HG03439 (cell line): ENCODE data around the gene KAT2A.

Experiments used
- ATAC-seq: cut with Tn5 transposase; IDR thresholded peaks from one replicate; pipeline ENCODE4 v1.9.1; 2021; ENCODE audit warnings: mild to moderate bottlenecking, moderate library complexity; ENCODE audit not compliant: unreplicated experiment

Gene KAT2A

DNA sequence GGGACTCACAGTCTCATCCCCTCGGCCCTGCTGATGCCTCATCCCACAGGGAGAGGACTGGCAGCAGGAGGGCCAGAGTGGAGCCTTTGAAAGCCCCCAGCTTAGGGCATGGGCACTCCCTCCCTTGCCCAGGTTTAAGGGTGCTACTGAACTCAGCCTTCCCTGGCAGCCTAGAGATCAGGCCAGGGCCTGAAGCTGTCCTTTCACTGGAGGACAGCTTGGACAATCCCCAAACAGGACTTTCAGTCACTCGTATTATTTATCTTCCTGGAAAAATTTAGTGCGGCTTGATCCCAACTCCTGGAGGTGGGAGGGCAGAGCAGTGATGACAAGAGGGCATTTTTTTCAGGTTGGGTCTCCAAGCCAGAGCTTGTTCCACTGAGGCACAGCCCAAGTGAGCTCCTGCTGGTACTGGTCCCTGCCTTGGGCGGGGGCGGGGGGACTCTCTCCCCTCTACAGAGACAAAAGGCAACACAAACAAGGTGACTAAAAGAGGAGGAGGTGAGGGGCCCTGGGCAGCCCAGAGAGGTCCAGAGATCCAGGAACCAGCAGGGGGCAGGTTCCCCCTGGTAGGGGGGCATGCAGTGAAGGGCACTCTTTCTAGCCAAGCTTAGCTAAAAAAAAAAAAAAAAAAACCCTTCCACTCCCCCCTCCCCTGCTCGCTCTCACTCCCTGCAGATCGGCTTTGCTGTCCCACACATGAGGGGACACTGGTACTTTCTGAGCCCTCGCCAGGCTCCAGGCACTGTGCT is 24.6 kb downstream of the KAT2A start:
- no peak for ATAC-seq

DNA sequence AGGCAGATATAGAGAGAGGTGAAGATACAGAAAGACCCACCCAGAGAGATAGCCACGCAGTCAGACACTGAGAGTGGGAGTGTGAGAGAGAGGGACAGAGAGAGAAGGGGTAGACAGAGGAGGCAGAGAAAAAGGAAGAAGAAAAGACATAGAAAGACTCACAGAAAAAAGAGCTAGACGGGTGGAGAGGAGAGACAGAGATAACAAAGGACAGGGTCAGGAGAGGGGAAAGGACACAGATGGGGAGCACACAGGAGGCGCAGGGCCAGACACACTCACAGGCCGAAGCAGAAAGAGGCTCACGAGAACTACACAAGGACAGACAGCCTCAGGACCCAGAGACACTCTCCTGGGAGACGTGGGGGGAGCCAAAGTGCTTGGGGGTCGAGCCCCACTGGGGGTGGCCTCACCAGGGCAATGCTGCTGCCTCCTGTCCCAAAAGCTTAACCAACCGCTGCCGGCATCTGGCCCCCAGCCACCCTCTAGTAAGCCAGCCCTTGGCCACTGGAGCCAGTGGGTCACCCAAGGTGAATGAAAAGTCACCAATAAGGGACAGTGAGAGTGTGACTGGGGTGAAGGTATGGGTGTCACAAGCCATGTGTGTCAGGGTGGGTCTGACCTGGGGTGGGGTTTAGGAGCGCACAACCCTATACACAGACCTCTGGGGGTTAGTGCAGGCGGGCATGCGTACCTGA is 26.6 kb downstream of the KAT2A start:
- ATAC-seq = no peak

DNA sequence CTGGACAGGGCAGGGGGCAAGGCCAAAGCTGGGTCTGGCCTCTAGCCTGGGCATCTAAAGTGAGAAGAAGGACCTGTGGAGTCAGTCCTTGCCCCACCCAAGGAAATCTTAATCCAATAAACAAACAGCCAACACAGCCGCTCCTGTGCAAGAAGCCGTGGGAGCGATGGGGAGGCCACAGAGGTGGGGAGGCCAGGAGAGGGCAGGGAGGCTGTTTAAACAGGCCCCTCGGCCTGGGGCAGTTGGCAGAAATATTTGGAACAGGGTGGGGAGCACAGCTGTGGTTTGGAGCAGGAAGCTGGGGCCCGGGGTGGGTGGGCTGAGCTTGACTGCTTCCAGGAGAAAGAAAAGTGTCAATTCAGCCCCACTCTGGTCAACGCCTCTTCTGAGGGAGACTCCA is 28.2 kb downstream of the KAT2A start:
- ATAC-seq = no peak

DNA sequence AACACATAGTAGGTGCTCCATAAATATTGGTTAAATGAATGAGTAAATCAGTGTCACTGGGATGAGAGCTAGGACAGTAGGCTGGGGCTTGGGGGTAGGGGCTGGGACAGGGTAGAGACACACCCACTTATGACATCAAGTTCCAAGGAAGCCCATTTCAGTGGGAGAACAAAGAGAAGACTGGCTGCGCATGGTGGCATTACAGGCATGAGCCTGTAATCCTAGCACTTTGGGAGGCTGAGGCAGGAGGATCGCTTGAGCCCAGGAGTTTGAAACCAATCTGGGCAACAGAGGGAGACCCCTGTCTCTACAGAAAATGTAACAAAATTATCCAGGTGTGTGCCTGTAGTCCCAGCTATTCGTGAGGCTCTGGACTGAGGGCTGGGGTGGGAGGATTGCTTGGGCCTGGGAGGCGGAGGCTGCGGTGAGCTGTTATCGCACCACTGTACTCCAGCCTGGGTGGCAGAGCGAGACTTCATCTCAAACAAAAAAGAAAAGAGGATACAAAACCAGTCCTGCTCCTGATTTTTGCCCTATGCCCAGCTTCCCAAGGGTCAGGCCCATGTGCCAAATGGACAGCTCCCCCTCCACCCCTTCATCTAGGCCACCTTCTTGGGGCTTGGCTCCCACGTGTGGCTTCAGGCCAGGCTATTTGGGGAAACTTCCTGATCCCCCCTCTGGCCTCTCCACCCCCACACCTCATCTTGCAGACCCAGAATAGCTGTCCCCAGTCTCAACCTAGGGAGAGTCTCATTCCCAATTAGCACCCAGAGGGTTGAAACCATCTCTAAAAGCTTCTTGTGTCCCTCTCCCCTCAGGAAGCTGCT is 30.0 kb downstream of the KAT2A start:
- ATAC-seq = no peak

DNA sequence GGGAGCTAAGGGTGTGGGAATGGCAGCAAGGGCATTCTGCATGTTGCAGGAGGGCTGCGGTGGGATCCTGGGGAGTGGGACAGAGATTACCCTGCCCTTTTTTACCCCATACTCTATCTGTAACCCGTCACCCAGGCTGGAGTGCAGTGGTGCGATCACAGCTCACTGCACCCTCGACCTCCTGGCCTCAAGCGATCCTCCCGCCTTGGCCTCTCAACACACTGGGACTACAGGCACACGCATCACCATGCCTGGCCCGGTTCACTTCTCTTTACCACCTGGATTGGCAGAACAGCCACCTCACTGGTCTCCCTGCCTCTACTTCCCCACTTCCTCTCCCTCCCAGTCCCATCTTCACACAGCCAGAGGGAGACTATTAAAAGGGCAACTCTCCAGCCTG is 32.4 kb downstream of the KAT2A start:
- ATAC-seq = no peak

DNA sequence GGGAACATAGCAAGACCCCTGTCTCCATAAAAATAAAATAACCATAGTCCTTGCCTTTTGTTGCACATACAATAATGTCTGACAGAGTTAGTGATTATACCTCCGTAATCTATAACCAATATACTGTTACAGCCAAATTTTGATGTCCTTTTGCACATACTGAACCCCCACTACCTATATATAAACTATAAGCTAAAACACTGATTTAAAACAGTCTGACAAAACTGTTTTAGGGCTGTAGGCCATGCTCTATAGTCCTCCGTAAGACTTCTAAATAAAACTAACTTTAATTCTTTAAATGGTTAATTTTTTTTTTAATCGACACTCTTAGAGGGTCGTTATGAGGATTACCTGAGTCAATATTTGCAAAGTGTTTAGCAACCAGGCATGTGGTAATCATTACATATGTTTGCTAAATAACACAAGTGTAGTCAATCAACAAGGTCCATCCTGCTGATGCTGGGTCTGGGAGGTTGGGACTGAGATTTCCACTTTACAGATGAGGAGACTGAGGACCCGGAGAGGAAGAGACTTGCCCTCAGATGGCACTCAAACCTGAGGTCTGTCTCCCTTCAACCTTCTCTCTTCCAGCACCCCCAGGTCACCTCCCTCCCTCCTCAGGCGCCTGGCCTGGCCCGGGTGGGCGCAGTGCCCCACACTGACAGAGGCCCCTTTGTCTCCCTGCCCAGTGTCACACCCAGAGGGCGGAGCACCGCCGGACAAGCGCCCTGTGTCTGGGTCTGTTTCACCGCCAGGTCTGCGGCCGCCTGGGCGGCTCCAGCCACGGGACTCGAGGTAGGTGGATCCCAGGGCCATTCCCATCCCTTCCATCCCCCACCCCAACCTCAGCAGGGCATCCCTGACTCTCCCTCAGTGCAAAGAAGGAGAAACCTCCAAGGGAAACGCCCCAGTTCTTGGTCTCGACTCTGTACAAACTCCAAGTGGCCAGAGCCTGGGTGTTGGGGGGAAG is 33.1 kb downstream of the KAT2A start:
- ATAC-seq = no peak

DNA sequence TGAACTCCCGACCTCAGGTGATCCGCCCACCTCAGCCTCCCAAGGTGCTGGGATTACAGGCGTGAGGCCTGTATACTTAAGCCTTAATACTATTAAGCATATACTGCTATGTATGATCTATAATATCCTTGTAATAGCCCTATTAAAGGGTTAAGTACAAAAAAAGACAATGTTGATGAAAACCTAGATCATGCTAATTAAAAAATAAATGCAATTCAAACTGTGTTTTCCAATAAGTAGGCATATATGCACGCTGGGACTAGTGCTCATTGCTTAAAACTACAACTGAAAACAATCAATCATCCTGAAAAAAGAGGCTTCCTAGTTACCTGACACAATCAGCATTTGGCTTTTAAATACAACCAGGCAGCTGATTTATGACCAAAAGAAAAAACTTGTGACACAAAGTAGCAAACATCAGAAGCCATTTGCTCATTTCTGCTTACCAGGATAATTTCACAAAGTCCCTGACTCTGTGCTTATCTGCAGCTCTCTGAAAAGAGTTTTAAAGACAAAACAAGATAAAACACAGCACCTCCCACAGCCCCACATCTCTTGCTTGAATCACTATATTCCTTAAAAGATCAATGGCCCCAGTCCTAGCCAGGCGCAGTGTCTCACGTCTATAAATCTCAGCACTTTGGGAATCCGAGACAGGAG is 34.0 kb downstream of the KAT2A start:
- ATAC-seq = no peak

DNA sequence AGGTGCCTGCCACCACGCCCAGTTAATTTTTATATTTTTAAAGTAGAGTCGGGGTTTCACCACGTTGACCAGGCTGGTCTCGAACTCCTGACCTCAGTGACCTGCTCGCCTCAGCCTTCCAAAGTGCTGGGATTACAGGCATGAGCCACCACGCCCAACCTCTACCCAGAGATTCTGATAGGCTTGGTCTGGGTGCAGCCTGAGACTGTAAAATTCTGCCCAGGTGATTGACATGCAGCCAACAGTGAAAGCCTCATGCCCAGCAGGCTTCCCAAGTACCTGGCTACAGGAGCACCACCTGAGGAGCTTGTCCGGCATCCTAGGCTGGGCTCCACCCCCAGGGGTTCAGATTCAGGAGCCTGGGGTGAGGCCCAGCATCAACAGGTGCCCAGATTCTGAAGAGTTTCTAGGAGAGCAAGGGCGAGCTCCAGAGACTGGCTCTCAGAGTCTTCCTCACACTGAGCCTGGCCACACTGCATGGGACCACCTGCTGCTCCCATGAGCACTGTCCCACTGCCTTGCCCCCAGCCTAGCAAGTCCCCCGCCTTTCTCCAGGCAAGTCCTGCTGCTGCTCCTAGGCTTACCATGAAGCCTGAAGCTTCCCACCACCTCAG is 39.5 kb downstream of the KAT2A start:
- no peak for ATAC-seq

DNA sequence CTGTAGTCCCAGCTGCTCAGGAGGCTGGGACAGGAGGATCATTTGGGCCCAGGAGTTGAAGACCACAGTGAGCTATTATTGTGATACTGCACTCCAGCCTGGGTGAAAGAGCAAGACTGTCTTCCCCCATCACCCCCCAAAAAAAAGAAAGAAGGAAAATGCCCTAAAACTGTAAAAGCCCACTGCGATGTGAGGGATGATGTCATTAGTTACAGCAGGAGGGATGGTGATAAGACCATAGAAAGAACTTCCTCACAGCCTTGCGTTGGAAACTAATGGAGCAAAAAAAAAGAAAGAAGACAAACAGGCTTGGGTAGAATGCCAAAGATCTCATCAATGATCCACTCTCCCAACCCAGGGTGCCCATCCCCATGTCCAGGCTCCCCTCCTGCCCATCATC is 41.6 kb downstream of the KAT2A start:
- no peak for ATAC-seq

DNA sequence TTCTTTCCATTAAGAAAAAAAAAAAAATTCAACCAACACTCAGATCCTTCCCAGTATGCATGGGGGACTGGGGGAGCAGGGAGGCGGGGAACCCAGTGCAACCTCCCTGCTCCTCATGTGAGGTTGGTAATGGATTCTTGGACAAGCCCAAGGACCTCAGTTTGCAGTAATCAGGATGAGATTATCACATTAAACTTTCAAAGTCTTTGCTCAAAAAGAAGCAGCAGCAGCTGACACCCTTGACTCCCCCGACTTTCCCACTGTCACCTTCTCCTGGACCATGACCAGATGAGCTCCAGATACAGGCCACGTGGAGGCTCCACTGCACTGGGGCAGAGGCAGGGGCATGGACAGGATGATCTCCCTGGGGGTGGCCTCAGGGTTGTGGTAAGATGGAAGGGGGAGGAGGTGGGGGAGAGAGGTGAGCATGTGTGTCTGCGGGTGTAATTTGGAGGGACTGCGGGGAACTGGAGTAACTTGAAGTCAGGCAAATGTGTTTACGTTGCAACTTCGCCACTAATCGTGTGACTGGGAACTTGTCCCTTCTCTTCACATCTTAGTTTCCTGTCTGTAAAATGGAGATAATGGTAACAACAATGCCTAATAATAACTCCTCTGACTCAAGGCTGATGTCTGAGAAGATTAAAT is 42.6 kb downstream of the KAT2A start:
- ATAC-seq = no peak

DNA sequence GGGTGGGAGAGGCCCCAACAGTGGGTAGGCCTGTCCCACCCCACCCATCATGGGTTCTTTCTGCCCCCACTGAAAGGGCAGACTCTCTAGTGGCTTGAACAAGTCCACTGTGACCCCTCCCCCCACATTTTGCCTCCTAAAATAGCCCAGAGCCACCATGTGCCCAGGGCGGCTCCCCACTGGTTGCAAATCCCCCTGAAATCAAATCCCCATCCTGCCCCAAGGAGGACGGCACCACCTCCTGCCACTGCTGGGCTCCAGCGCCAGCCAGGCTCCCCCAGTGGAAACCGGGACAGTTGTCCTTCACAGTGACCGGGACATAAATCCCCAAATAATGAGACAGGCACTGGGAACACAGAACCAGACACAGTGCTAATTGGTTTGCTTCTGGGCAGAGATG is 43.4 kb downstream of the KAT2A start:
- ATAC-seq = no peak

DNA sequence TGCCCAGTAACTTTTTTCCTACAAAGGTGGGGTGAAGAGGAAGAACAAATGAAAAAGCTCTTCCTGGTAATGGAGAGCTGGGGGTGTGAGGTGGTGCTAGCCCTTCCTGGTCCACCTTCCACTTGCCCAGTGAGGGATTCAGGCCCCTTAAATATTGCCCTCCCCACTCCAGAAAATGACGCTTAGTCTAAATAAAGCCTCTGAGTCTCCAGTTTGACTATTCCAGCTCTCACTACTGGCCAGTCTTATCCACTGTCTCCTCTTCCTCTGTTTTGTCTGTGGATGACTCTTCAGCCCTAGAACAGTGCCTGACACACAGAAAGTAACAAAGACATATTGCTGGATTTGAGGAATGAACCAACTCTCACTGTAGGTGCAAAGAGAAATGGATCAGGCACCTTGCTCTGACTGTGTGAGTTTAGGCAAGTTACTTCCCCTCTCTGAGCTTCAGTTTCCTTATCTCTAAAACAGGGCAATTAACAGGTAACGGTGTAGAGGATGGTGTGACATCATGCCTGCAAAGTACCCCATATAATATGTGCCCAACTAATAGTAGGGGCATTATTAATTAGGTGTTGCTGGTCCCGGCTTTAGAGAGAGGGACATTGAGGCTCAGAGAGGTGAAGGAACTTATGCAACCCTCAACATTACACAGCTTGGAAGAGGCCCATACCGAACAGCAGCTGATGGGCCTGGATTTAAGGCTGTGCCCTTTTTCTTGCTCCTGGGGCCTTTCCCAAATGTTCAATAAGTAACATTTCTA is 44.2 kb downstream of the KAT2A start:
- ATAC-seq = no peak

DNA sequence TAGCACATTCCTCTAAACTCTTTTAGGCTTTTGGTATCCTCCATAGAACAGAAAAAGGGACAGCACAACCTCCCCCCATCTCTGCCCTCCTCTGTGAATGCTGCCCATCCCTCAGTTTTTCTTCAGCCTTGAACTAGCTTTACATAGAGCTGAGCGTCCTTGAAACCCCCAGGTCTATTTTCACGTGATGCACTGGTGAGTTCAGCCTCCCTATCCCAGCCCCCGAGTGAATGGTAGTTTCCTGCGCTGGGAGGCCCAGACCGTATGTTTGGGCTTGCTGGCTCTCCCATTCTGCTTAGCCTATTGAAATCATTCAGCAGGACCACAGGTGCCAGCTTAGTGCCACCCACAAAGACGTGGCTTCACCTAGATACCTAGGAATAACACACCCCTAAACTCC is 45.4 kb downstream of the KAT2A start:
- ATAC-seq = no peak

DNA sequence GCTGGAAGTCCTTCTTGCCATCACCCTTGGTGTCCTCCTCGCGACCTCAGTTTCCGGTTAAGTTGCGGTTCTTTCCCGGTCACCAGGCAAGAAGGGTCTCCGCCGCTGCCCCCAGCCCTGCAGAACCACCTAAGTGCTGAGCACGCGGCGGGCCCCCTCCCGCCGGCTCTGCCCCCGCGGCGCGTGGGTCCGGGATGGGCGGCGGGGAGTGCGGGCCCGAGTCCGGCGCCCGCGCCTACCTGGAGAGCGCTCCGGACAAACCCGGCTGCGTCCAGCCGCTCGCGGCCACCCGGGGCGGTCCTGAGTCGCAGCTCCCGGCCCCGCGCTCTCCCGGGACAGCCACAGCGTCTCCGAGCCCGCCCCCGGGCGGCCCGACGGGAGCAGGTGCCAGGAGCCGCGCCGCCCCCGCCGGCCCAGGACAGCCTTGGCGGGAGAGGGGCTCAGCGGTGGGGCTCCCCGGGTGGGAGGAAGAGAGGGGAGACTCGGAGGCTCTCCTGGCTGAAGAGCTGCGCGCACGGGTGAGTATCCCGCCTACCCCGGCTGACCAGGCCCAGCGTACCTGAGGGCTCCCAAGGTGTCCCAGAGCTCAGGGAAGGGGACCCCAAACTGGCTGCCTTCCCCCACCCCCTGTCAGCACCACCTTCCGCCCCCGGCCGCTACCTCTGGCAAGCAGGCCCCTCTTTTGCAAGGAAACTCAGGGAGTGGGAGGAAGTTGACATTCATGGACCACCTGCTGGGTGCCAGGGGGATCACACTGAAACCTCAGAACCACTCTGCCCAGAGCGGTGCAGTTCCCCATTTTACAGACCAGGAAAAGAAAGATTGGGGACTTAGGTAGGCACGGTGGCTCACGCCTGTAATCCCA is 48.6 kb downstream of the KAT2A start:
- no peak for ATAC-seq

DNA sequence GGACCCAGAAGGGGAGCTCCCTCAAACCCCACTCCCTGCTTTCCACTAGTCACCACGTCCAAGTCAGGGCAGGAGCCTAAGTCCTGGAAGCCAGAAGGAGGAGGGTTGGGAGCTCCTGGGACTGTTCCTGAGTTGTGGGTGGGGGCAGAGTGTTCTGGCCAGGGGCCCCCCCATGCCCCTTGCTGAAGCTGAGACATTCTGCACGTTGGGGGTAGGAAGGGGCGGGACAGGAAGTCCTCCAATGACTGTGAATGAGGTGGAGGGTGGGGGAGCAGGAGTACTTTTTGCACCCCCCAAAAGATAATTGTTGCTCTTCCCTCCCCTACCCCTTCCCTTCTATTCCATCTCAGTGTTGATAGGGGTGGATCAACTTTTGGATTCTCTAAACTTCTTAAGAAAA is 49.4 kb downstream of the KAT2A start:
- no peak for ATAC-seq

DNA sequence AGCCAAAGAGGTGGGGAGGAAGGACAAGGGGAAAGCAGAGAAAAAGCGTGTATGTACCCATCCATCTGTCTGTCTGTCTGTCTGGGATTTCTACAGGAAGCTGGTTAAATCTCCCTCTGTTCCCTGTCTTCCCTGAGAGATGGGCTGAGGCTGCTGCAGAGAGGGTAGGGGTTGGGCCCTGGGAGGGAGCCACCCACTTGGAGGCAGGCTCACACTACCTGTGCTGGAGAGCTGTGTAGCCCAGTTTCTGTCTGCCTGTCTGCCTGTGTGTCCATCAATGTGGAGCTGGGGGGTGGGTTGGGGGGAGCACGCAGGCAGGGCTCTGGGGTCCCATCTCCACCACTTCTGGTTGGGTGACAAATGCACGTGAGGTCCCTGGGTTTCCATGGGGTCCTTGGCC is 52.2 kb downstream of the KAT2A start:
- ATAC-seq = no peak

DNA sequence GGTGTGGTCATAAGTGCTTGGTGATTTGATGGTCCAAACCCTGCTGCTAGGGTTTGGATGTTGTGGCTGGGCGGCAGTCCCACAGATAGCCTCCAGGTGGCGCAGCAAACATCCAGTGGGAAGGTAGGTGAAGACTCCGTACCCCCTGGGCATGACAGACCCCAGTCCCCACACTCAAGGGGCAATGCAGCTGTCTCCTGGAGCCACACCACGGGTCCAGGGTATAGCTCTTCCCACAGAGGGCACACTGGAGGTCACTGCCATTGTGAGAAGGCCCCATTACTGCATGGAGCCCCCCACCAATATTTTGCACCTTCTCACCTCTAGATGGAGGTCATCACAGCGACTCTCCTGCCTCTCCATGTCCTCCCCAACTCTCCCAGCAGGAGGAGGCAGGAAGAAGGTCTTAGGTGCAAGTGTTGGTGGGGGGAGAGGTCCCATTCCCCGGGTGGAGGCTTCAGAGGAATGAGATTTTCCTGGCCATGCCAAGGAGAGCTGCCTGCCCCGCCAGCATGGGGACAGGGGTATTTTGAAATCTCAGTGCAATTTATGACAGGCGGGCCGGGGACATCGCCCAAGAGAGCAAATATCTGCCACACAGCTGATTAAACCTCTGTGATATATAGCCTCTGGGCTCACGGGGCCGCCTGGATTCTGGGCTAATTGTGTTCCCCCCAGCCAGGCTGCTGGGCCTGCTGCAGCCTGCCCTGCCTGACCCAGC is 53.6 kb downstream of the KAT2A start:
- no peak for ATAC-seq
